ENCODE measurements around the gene SDK1.

SDK1 gene

GRCh38 chr7:3300651-3301448 lies at the start of gene SDK1:
Gene SDK1 (plus strand): TSS chr7:3301252. CDS start chr7:3301587, 335 bp downstream.
- peak; percentile 89 for DNase-seq

GRCh38 chr7:3254718-3255117 lies 46.3 kb upstream of the SDK1 start:
- no peak for DNase-seq

GRCh38 chr7:3259711-3260400 lies 41.2 kb upstream of the SDK1 start:
- no peak for DNase-seq

- DNase-seq: no peak
Measured at GRCh38 chr7:3260401-3260715, 40.7 kb upstream of the SDK1 start.

GRCh38 chr7:3264693-3265339 lies 36.2 kb upstream of the SDK1 start:
- no peak for DNase-seq

- DNase-seq: no peak
Measured at GRCh38 chr7:3265388-3265787, 35.7 kb upstream of the SDK1 start.

GRCh38 chr7:3266240-3266639 lies 34.8 kb upstream of the SDK1 start:
- no peak for DNase-seq

- no peak for DNase-seq
Measured at GRCh38 chr7:3267966-3268690, 32.9 kb upstream of the SDK1 start.

GRCh38 chr7:3270362-3270761 lies 30.7 kb upstream of the SDK1 start:
- DNase-seq: no peak

- DNase-seq: no peak
Measured at GRCh38 chr7:3271298-3271697, 29.8 kb upstream of the SDK1 start.

- no peak for DNase-seq
Measured at GRCh38 chr7:3272691-3273141, 28.3 kb upstream of the SDK1 start.

GRCh38 chr7:3274131-3274530 lies 26.9 kb upstream of the SDK1 start:
- no peak for DNase-seq

- DNase-seq: no peak
Measured at GRCh38 chr7:3277604-3278572, 23.2 kb upstream of the SDK1 start.

GRCh38 chr7:3279147-3279818 lies 21.8 kb upstream of the SDK1 start:
- DNase-seq: no peak

GRCh38 chr7:3280445-3280844 lies 20.6 kb upstream of the SDK1 start:
- no peak for DNase-seq

GRCh38 chr7:3280946-3281656 lies 20.0 kb upstream of the SDK1 start:
- no peak for DNase-seq

GRCh38 chr7:3282457-3282856 lies 18.6 kb upstream of the SDK1 start:
- DNase-seq: no peak

- DNase-seq: no peak
Measured at GRCh38 chr7:3283130-3283704, 17.8 kb upstream of the SDK1 start.

- DNase-seq: no peak
Measured at GRCh38 chr7:3285652-3286051, 15.4 kb upstream of the SDK1 start.

GRCh38 chr7:3289996-3290395 lies 11.1 kb upstream of the SDK1 start:
- DNase-seq: no peak
